Sigmoid colon (tissue), 7 donors: ENCODE measurements around the gene ANTXR1. TPM values are rescaled to one million over a fixed set of nuclear protein-coding genes. Genes with fewer than 3 reads are reported as not detected.

Experiments
- DNase-seq: peaks from one replicate; pipeline ENCODE4 v3.0.0-alpha.2; 2019
- H3K27ac ChIP-seq, 4 donors: fragments of 200-600 bp; sonication (generic); one replicate each; pipeline ENCODE4 v1.5.1; 2016 to 2019; ENCODE audit warnings: mild to moderate bottlenecking in 1 of 4
- H3K27me3 ChIP-seq, 3 donors: fragments of 200-600 bp; sonication (generic); one replicate each; pipeline ENCODE4 v1.5.1; 2019; ENCODE audit warnings: mild to moderate bottlenecking in 1 of 3
- H3K36me3 ChIP-seq, 4 donors: fragments of 200-600 bp; sonication (generic); one replicate each; pipeline ENCODE4 v1.5.1; 2016 to 2019
- H3K4me1 ChIP-seq, 4 donors: fragments of 200-600 bp; sonication (generic); one replicate each; pipeline ENCODE4 v1.5.1; 2017 to 2019
- H3K4me3 ChIP-seq, 4 donors: fragments of 200-600 bp; sonication (generic); one replicate each; pipeline ENCODE4 v1.5.1; 2017 to 2019; ENCODE audit warnings: mild to moderate bottlenecking in 2 of 4, moderate library complexity in 1 of 4
- H3K9me3 ChIP-seq, 4 donors: fragments of 200-600 bp in 3 of 4; sonication (generic) in 3 of 4; one replicate each; pipeline versions ENCODE4 v1.5.1 to v1.6.1; 2013 to 2019
- CTCF ChIP-seq, 4 experiments: fragments of 450-650 bp in 3 of 4; fragments of 200-600 bp in 1 of 4; IDR thresholded peaks; one replicate each; pipeline ENCODE4 v1.5.1; 2016 to 2019; ENCODE audit warnings: antibody characterized with exemption in 4 of 4, mild to moderate bottlenecking in 3 of 4, moderate library complexity in 2 of 4
- EP300 ChIP-seq, 4 donors: sonication (generic); formaldehyde crosslinking; IDR thresholded peaks; one replicate each; pipeline ENCODE4 v1.6.1; 2017; ENCODE audit warnings: antibody characterized with exemption in 4 of 4
- POLR2A ChIP-seq, 2 donors: fragments of 450-650 bp; IDR thresholded peaks; one replicate each; pipeline ENCODE4 v1.6.1; 2016; ENCODE audit warnings: antibody characterized with exemption in 2 of 2, mild to moderate bottlenecking in 2 of 2, moderate library complexity in 2 of 2
- POLR2AphosphoS5 ChIP-seq, 4 donors: sonication (generic); formaldehyde crosslinking; IDR thresholded peaks; one replicate each; pipeline ENCODE4 v1.6.1; 2017; ENCODE audit warnings: antibody characterized with exemption in 4 of 4
- WGBS, 2 donors: extraction: QIAGEN DNeasy Blood & Tissue Kit; methylation state at CpG; one replicate each; pipeline ENCODE4 v1.1.7; 2013; 5-methylcytosine and 5-hydroxymethylcytosine counted together
- intact Hi-C: fragments of 100-400 bp; cut with DNase I; formaldehyde crosslinking; loops from one replicate; pipeline ENCODE4 v1.15.1; 2023
- polyA plus RNA-seq, 3 donors: library from polyadenylated mRNA; stranded (reverse); fragments of 200-250 nt; gene quantifications; one replicate each; pipeline ENCODE4 v1.2.3, GENCODE V29; 2013
- total RNA-seq, 4 donors: library from RNA; depleted of rRNA; stranded (reverse); fragments of >200 nt; gene quantifications; one replicate each; pipeline ENCODE4 v1.1.0, GENCODE V29; 2016
- donor health status: healthy with polysubstance abuse.
- donor health status: Bipolar disorder and iron deficiency.
- donor health status: healthy.

The ANTXR1 gene
- total and polyA plus RNA-seq, 7 donors: 3.0 to 79.8 (median 44.6) TPM

DNA sequence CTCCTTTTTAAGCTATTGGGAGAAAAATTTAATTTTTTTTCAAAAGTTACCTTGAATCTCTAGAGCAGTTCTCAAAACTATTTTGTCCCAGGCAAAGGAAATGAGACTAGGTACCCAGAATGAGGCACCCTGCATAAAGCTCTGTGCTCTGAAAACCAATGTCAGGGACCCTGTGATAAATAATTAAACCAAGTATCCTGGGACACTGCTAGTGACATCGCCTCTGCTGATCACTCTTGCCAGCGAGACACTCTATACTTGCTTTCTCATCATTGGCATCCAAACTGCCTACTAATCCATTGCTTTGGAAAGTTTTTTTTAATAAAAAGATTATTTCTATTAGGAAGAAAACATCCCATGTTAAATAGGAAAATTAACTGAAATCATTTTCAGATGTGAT is 37.1 kb upstream of the ANTXR1 start:
- 80 to 89% methylated on average over 2 of the region's 2 CpGs for WGBS, 2 donors
- Histone ChIP-seq H3K27ac (no peak overlapping the region), H3K36me3 (no peaks in the 10 kb centered on the region), H3K4me3 (no peak overlapping the region), H3K27me3 (no peaks in the 10 kb centered on the region), H3K4me1 (peaks cover 0 to 18% (median 3%) of the 10 kb centered on the region in 4 donors), H3K9me3 (no peaks in the 10 kb centered on the region)
- intact Hi-C loops: no loop called here
- TF ChIP-seq EP300 (IDR thresholded peaks at IDR 0.05): no peak
- no peak for TF ChIP-seq POLR2AphosphoS5 (IDR thresholded peaks at IDR 0.05)
- no peak for TF ChIP-seq POLR2A (IDR thresholded peaks at IDR 0.05)
- no peak for TF ChIP-seq CTCF (IDR thresholded peaks at IDR 0.05)
- no peak for DNase-seq

DNA sequence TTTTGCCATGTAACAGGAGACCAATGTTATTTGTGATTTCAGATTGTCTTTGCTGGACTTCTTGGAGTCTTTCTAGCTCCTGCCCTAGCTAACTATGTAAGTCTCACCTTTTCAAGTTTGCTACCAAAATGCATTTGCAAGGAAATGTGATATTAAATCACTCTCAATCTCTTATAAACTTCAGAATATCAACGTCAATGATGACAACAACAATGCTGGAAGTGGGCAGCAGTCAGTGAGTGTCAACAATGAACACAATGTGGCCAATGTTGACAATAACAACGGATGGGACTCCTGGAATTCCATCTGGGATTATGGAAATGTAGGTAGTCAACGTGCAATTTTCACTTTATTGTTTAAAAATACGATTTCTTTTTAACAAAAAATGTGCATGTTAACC is 35.5 kb upstream of the ANTXR1 start:
- no peaks in the 10 kb centered on the region for H3K36me3 ChIP-seq
- no peak for TF ChIP-seq EP300 (IDR thresholded peaks at IDR 0.05)
- no peak for TF ChIP-seq CTCF (IDR thresholded peaks at IDR 0.05)
- no peak for TF ChIP-seq POLR2A (IDR thresholded peaks at IDR 0.05)
- no peak for TF ChIP-seq POLR2AphosphoS5 (IDR thresholded peaks at IDR 0.05)
- no peak overlapping the region for H3K4me3 ChIP-seq
- 58 to 76% methylated on average over 4 of the region's 4 CpGs for WGBS, 2 donors
- no peak for DNase-seq
- intact Hi-C loops: no loop called here
- H3K4me1 ChIP-seq: peaks cover 0 to 1% (median 0%) of the 10 kb centered on the region in 4 donors
- no peaks in the 10 kb centered on the region for H3K9me3 ChIP-seq
- H3K27me3 ChIP-seq: no peaks in the 10 kb centered on the region
- no peak overlapping the region for H3K27ac ChIP-seq

DNA sequence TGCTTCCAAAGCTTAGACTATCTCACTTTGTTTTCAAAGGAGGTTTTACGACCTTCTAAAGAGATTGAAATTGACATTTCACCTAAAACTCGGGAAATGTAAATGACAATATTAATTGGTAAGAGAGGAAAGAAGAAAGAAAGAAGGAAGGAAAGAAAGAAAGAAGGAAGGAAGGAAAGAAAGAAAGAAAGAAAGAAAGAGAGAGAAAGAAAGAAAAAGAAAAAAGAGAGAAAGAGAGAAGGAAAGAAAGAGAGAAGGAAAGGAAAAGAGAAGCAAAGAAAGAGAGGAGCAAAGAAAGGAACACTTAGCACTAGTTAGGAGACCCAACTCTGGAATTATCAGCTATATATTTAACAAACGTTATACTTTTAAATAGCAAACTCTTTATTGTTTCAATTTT is 34.9 kb upstream of the ANTXR1 start:
- Histone ChIP-seq H3K27me3 (no peaks in the 10 kb centered on the region), H3K27ac (no peak overlapping the region), H3K9me3 (no peaks in the 10 kb centered on the region), H3K4me1 (no peaks in the 10 kb centered on the region), H3K36me3 (no peaks in the 10 kb centered on the region), H3K4me3 (no peak overlapping the region)
- TF ChIP-seq CTCF (IDR thresholded peaks at IDR 0.05) (no peak), POLR2A (IDR thresholded peaks at IDR 0.05) (no peak), EP300 (IDR thresholded peaks at IDR 0.05) (no peak), POLR2AphosphoS5 (IDR thresholded peaks at IDR 0.05) (no peak)
- intact Hi-C loops: no loop called here
- no peak for DNase-seq
- WGBS, 2 donors: 39 to 85% methylated on average over 3 of the region's 3 CpGs

GRCh38 chr2:68980956-68981355 is 32.0 kb upstream of the ANTXR1 start:
- TF ChIP-seq POLR2AphosphoS5 (IDR thresholded peaks at IDR 0.05) (no peak), EP300 (IDR thresholded peaks at IDR 0.05) (no peak), CTCF (IDR thresholded peaks at IDR 0.05) (no peak), POLR2A (IDR thresholded peaks at IDR 0.05) (no peak)
- no peaks in the 10 kb centered on the region for H3K36me3 ChIP-seq
- intact Hi-C loops: no loop called here
- DNase-seq: no peak
- H3K27me3 ChIP-seq: no peaks in the 10 kb centered on the region
- no peaks in the 10 kb centered on the region for H3K9me3 ChIP-seq
- H3K4me3 ChIP-seq: no peak overlapping the region
- WGBS, 2 donors: 41 to 52% methylated on average over 1 of the region's 1 CpG
- no peaks in the 10 kb centered on the region for H3K4me1 ChIP-seq
- no peak overlapping the region for H3K27ac ChIP-seq

GRCh38 chr2:68987021-68987503 is 25.9 kb upstream of the ANTXR1 start:
- TF ChIP-seq EP300 (IDR thresholded peaks at IDR 0.05): no peak
- no peak for TF ChIP-seq CTCF (IDR thresholded peaks at IDR 0.05)
- no peak for TF ChIP-seq POLR2A (IDR thresholded peaks at IDR 0.05)
- no peak for TF ChIP-seq POLR2AphosphoS5 (IDR thresholded peaks at IDR 0.05)
- DNase-seq: no peak
- H3K27ac ChIP-seq: no peak overlapping the region
- no peaks in the 10 kb centered on the region for H3K9me3 ChIP-seq
- no peak overlapping the region for H3K4me3 ChIP-seq
- H3K4me1 ChIP-seq: no peaks in the 10 kb centered on the region
- WGBS, 2 donors: 86 to 92% methylated on average over 5 of the region's 5 CpGs
- no peaks in the 10 kb centered on the region for H3K36me3 ChIP-seq
- intact Hi-C loops: no loop called here
- no peaks in the 10 kb centered on the region for H3K27me3 ChIP-seq
